BLaER1 (cell line): Measurements from ENCODE around the gene TMEM97.
A peak's percentile ranks its signal among the peaks of the same experiment; 100 is the strongest.

Experiments used
- H3K27ac ChIP-seq: shearing (Covaris generic); formaldehyde crosslinking; 2 replicates; pipeline ENCODE4 v1.8.1; 2022
- H3K27me3 ChIP-seq: shearing (Covaris generic); formaldehyde crosslinking; 2 replicates; pipeline ENCODE4 v1.8.1; 2022
- H3K36me3 ChIP-seq: shearing (Covaris generic); formaldehyde crosslinking; 2 replicates; pipeline ENCODE4 v1.8.1; 2022
- H3K4me1 ChIP-seq: shearing (Covaris generic); formaldehyde crosslinking; 2 replicates; pipeline ENCODE4 v1.8.1; 2022
- H3K4me2 ChIP-seq: shearing (Covaris generic); formaldehyde crosslinking; 2 replicates; pipeline ENCODE4 v1.8.1; 2022
- H3K4me3 ChIP-seq: shearing (Covaris generic); formaldehyde crosslinking; 2 replicates; pipeline ENCODE4 v1.8.1; 2022
- H3K9ac ChIP-seq: shearing (Covaris generic); formaldehyde crosslinking; 2 replicates; pipeline ENCODE4 v1.8.1; 2022
- H3K9me3 ChIP-seq: shearing (Covaris generic); formaldehyde crosslinking; 2 replicates; pipeline ENCODE4 v1.8.1; 2022
- H4K20me1 ChIP-seq: shearing (Covaris generic); formaldehyde crosslinking; 2 replicates; pipeline ENCODE4 v1.8.1; 2022
- Cebpa-rat ChIP-seq: shearing (Covaris generic); IDR thresholded peaks from 2 replicates; pipeline ENCODE4 v1.8.1; 2022

TMEM97 gene

DNA sequence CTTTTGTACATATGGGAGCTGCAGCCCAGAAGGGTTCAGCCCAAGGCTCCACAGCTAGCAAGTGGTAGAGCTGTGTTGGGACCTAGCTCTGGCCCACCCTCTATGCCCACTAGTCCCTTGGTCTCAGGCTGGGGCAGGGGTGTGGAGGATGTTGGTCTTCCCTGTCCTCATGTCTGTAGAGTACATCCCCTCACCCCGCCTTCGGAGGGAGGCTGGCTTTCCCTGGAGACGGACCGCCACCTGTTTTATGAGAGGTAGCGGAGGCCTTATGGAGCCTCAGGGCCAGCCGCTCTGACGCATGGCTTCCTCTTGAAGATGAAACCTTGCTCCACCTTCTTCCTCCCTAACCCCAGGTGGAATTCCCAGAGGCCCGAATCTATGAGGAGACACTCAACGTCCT is 25.0 kb downstream of the TMEM97 start:
- TF ChIP-seq Cebpa-rat = no peak
- no peak overlapping the region for H3K4me2 ChIP-seq
- peaks cover 99% of the 10 kb centered on the region for H3K36me3 ChIP-seq

DNA sequence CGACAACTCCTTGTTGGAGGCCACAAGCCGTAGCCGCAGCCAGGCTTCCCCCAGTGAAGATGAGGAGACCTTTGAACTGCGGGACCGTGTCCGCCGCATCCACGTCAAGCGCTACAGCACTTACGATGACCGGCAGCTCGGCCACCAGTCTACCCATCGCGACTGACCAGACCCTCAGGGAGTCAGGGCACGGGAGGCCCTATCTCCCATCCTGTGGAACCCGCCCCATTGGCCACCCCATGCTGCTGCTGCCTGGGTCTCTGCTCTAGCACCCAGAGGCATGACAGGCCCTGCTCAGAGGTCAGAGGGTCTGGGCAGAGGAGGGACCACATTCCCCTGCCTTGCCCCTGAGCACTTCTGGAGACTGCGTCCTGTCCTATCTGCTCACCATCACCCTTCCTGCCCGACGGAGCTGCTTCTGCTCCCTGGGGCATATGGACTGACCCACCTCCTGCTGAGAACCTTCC is 25.5 kb downstream of the TMEM97 start:
- TF ChIP-seq Cebpa-rat = no peak
- peaks cover 99% of the 10 kb centered on the region for H3K36me3 ChIP-seq
- H3K27me3 ChIP-seq = no peaks in the 10 kb centered on the region
- no peak overlapping the region for H3K4me2 ChIP-seq
- no peaks in the 10 kb centered on the region for H3K4me1 ChIP-seq
- no peak overlapping the region for H3K4me3 ChIP-seq
- no peak overlapping the region for H3K9ac ChIP-seq
- no peak overlapping the region for H3K27ac ChIP-seq
- peaks cover 42% of the 10 kb centered on the region for H4K20me1 ChIP-seq
- no peaks in the 10 kb centered on the region for H3K9me3 ChIP-seq

More for the DNA sequence above, 25.0 kb downstream of the TMEM97 start:
- H3K9ac ChIP-seq = no peak overlapping the region
- no peaks in the 10 kb centered on the region for H3K9me3 ChIP-seq
- no peak overlapping the region for H3K27ac ChIP-seq
- no peaks in the 10 kb centered on the region for H3K4me1 ChIP-seq
- peaks cover 46% of the 10 kb centered on the region for H4K20me1 ChIP-seq
- H3K27me3 ChIP-seq = no peaks in the 10 kb centered on the region
- no peak overlapping the region for H3K4me3 ChIP-seq

DNA sequence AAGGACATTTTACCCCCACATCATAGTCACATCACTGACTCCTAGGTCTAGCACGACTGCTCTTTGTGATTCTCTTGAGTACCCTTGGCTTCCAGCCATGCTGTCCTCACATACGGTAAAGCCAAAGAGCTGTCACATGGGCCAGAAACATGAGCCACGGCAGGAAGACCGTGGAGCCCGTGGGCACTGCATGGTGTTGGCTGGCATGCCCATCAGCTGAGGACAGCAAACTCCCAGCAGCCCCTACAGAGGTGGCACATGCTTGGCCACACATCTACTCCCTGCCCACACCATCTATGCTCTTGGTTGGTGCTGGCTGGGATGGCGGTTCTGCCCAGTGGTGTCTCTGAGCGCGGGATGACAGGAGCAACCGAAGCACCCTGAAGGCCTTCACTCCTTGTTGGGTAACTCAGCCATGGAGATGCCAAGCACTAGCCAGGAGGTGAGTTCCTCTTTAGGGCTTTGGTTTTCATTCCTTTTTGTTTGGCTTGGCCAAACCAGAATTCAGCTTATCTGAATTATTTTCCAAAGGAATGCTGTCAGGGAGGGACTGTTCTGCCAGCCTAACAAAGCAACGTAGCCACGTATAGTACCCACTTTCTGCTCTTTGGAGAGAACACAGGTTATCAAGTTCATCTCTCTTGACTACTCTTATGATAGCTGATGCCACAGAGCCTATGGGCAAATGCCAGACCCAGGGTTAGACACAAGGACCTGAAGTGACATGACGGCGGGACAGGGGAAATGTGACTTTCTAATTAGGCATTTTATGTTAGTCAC is 26.6 kb downstream of the TMEM97 start:
- H3K9ac ChIP-seq = no peak overlapping the region
- H3K4me3 ChIP-seq = no peak overlapping the region
- peaks cover 38% of the 10 kb centered on the region for H4K20me1 ChIP-seq
- no peaks in the 10 kb centered on the region for H3K27me3 ChIP-seq
- H3K36me3 ChIP-seq = peaks cover 99% of the 10 kb centered on the region
- H3K27ac ChIP-seq = no peak overlapping the region
- TF ChIP-seq Cebpa-rat = no peak
- H3K4me2 ChIP-seq = no peak overlapping the region
- no peaks in the 10 kb centered on the region for H3K4me1 ChIP-seq
- no peaks in the 10 kb centered on the region for H3K9me3 ChIP-seq

DNA sequence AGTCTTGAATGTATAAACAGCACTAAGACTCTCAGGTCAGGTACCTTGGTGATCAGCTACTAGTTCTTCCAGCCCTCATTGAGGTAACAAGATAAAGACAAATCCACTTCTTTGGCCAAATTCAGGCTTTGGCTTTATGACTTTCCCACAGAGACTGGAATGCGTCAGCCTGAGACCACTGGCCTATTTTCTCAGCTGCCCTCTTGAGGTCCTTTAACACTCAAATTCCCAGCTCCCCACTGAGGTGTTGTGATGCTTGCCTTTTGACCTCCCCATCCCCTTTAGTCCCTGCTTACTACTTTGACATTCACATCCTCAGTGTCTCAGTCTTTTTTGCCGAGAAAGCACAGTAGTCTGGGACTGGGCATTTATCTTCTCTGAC is 27.2 kb downstream of the TMEM97 start:
- Histone ChIP-seq H3K36me3 (peaks cover 99% of the 10 kb centered on the region), H3K27ac (no peak overlapping the region), H3K9ac (no peak overlapping the region), H3K4me1 (no peaks in the 10 kb centered on the region), H3K9me3 (no peaks in the 10 kb centered on the region), H4K20me1 (peaks cover 38% of the 10 kb centered on the region), H3K27me3 (no peaks in the 10 kb centered on the region), H3K4me3 (no peak overlapping the region), H3K4me2 (no peak overlapping the region)
- TF ChIP-seq Cebpa-rat = no peak

DNA sequence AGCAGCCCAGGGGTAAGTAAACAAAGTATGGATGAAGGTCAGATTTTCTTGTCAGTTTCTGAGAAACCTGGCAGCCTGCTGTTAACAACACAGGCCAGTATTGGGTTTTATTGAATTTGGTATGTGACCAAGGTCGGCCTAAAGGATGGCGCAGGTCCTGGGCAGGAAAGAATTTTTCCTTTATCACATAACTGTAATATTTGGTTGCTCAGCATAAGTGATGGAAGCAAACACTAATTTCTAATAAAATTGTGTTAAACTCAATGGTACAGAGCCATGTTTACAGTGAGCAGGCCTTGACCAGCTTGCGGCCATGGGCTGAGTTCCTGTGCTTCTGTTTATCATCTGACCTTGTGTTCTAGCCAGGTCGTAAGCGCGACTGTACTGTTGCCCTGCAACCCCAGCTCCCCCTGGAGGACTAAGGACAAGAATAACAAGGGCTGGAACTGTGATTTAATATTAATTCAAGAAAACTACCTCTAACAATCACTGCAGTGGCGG is 27.8 kb downstream of the TMEM97 start:
- Histone ChIP-seq H3K4me2 (no peak overlapping the region), H3K9ac (no peak overlapping the region), H4K20me1 (peaks cover 38% of the 10 kb centered on the region), H3K27me3 (no peaks in the 10 kb centered on the region), H3K9me3 (no peaks in the 10 kb centered on the region), H3K27ac (no peak overlapping the region), H3K36me3 (peaks cover 99% of the 10 kb centered on the region), H3K4me1 (no peaks in the 10 kb centered on the region), H3K4me3 (no peak overlapping the region)
- TF ChIP-seq Cebpa-rat = no peak

DNA sequence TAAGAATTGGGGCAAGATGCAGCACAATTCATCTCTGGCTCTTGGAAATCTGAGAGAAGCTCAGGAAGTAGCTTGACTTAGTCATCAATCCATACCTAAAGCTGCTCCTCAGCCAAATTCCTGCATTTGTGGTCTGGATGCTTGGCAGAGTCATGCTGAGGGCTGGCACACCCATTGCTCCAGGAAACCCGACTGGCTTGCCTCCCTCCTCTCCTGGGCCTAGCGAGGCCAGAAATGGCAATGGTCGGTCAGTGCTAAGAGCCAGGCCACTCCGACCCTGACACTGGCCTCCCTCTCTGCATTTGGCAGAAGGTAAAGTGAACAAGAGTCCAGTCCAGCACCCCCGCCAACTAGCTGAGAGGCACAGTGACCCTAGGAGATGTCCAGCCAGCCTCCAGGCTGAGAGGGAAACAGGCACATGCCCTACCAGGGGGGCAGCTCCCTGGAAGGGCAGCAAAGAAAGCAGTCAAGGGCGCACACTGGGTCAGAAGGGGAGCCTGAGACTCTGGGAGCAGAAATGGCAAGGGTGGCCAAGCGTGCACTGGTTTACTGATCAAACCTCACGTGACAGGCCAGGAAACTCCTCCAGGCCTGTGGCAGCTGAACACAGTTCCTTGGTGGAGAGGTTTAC is 28.4 kb downstream of the TMEM97 start:
- no peak overlapping the region for H3K9ac ChIP-seq
- no peak for TF ChIP-seq Cebpa-rat
- H3K9me3 ChIP-seq = no peaks in the 10 kb centered on the region
- H3K27me3 ChIP-seq = no peaks in the 10 kb centered on the region
- no peak overlapping the region for H3K4me2 ChIP-seq
- H3K36me3 ChIP-seq = peaks cover 99% of the 10 kb centered on the region
- no peaks in the 10 kb centered on the region for H3K4me1 ChIP-seq
- peaks cover 38% of the 10 kb centered on the region for H4K20me1 ChIP-seq
- H3K4me3 ChIP-seq = no peak overlapping the region
- H3K27ac ChIP-seq = no peak overlapping the region

DNA sequence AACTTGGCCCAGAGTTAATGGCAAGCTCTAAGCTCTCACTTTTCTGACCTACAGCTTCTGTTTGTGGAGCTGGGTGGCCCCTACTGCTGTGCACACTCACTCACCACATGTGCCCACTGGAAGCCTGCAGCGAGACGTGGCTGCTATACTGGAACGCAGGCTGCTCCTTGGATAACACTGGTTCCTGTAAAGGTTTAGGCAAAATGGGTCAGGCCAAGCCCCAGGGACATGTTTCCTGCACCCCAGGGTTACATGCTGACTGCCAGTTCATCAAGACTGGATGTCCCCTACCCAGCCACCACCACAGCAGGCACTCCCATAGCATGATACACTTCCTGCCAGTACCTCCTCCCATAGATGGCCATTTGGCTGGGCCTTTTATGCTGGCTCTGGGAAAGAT is 30.0 kb downstream of the TMEM97 start:
- TF ChIP-seq Cebpa-rat = no peak
- Histone ChIP-seq H3K4me2 (no peak overlapping the region), H3K36me3 (peaks cover 100% of the 10 kb centered on the region)

DNA sequence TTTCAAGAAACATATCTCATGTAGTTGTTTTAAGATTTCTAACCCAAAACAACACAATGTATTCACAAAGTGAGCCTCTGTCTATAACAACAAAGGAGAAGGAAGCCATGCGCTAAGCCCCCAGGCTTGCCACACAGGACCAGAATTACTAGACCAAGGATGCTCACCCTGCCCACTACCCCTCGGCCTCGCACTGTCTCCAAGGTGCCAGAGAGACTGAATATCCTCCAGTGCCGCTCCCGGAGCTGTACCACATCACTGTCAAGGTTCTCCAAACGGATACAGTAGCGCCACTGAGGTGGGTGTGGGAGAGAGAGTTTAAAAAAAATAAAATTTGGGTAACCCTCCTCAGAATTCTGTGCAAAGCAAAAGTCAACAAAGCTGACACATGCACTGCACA is 31.3 kb downstream of the TMEM97 start:
- no peaks in the 10 kb centered on the region for H3K27me3 ChIP-seq
- peaks cover 20% of the 10 kb centered on the region for H4K20me1 ChIP-seq
- H3K4me3 ChIP-seq = no peak overlapping the region
- H3K4me2 ChIP-seq = no peak overlapping the region
- no peak overlapping the region for H3K27ac ChIP-seq
- TF ChIP-seq Cebpa-rat = no peak
- H3K9ac ChIP-seq = no peak overlapping the region
- peaks cover 100% of the 10 kb centered on the region for H3K36me3 ChIP-seq
- H3K9me3 ChIP-seq = no peaks in the 10 kb centered on the region
- H3K4me1 ChIP-seq = no peaks in the 10 kb centered on the region

More for the DNA sequence above, 30.0 kb downstream of the TMEM97 start:
- Histone ChIP-seq H4K20me1 (peaks cover 33% of the 10 kb centered on the region), H3K4me1 (no peaks in the 10 kb centered on the region), H3K27me3 (no peaks in the 10 kb centered on the region), H3K4me3 (no peak overlapping the region), H3K9me3 (no peaks in the 10 kb centered on the region), H3K27ac (no peak overlapping the region), H3K9ac (no peak overlapping the region)

DNA sequence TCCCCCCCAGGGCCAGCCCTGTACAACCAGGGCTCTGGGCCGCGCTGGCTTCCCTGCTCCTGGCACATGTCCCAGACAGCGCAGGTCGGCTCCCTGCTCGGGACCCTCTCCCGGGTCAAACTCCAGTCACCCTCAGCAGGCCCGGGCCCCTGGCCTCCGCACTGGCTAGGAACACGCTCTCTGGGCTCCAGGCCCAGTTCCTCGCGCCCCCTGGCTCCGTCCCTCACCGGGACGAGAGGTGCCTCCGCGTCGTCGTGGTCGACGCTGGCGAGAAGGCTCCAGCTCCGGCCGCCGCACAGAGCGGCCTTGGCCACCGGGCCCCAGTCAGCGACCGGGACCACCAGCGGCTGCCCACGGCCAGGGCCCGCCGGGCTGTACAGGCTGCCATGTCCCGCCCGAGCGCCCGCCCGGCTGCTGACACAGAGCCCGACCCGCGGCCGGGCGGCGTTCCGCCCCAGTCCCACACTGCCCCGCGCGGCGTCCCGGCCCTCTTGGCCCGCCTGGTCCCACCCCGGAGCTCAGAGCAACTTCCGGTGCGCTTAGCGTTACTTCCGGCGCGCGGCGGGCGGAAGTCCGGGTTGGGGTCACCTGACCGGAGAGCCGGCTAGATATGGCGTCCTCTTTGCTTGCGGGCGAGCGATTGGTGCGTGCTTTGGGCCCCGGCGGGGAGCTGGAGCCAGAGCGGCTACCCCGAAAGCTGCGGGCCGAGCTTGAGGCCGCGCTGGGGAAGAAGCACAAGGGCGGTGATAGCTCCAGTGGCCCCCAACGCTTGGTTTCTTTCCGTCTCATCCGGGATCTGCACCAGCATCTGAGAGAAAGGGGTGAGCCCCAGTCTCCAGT is 38.3 kb downstream of the TMEM97 start, which contains the start of gene POLDIP2:
Gene POLDIP2, minus strand, starts transcription at position 467 of the 840 bp plus-strand sequence. Its CDS starts 79 bp downstream, at position 388.
- Histone ChIP-seq H3K9me3 (no peaks in the 10 kb centered on the region), H3K27ac (peak within 1 kb of the TSS; percentile 94), H3K36me3 (peaks cover 73% of the 10 kb centered on the region), H3K27me3 (no peaks in the 10 kb centered on the region), H3K4me2 (peak within 1 kb of the TSS; percentile 98), H3K4me1 (peaks cover 24% of the 10 kb centered on the region), H3K4me3 (peak within 1 kb of the TSS; percentile 95), H4K20me1 (no peaks in the 10 kb centered on the region), H3K9ac (peak within 1 kb of the TSS; percentile 98)
- no peak for TF ChIP-seq Cebpa-rat
